HG03175 (cell line): ENCODE measurements around the gene DIAPH2.

Experiments used
- ATAC-seq: cut with Tn5 transposase; IDR thresholded peaks from one replicate; pipeline ENCODE4 v1.9.1; 2021; ENCODE audit warnings: mild to moderate bottlenecking, moderate library complexity; ENCODE audit not compliant: unreplicated experiment

The DIAPH2 gene

DNA sequence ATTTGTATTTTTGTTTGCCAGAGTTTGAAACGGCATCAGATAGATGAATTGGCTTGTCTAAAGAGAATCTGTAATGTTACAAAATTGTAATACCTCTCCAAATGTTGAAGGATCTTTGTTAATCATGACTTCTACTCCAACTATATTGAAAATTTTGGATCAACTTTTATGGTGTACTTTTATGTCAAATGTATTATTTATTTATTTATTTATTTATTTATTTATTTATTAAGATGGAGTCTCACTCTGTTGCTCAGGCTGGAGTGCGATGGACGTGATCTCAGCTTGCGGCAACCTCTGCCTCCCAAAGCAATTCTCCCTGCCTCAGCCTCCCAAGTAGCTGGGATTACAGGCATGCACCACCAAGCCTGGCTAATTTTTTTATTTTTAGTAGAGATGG is 235.0 kb downstream of the DIAPH2 start:
- ATAC-seq: no peak

GRCh38 chrX:96924581-96924980 is 239.9 kb downstream of the DIAPH2 start:
- no peak for ATAC-seq

DNA sequence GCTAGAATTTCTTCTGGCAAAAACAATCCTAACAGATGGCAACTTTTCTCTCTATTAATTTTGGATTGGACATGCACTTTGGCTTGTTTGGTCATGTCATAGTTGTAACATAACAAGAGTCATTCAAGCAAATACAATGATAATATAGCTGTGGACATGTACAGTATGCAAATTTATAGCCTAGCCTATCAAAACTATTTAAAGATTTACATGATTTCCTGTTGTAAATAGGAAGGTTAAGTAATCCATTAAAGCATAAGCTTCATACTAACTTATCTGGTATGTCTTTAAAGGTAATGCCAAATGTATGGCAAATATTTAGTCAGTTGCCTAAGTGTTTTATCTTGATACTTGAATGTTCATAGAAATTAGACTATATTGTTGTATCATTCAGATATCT is 244.4 kb downstream of the DIAPH2 start:
- ATAC-seq: no peak

DNA sequence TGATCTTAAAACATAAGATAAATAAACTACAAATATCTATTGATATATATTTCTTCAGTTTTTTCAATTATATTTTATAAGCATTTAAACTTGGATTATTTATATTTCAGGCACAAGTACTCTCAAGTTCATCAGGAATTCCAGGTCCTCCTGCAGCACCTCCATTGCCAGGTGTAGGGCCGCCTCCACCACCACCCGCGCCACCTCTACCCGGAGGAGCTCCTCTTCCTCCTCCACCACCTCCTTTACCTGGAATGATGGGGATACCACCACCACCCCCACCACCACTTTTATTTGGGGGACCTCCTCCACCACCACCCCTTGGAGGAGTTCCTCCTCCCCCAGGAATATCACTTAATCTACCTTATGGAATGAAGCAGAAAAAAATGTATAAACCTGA is 273.1 kb downstream of the DIAPH2 start:
- ATAC-seq: no peak

DNA sequence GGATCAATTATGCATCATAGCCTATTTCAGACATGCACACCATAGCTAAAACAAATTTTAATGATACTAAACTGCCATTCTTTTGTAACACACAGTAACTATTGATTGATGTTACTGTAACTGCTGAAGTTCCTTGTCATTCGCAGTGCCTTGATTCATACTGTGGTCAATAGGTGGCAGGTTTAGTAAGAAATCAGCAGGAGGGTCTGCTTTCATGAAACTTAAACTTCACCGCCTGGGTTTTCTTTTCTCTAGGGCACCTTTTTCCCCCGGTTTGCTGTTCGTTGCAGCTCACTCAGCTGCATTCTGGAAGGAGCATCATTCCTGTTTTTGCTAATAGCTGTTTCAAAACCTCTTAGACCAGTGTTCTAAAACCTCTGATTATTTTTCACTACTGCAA is 287.2 kb downstream of the DIAPH2 start:
- ATAC-seq: no peak

DNA sequence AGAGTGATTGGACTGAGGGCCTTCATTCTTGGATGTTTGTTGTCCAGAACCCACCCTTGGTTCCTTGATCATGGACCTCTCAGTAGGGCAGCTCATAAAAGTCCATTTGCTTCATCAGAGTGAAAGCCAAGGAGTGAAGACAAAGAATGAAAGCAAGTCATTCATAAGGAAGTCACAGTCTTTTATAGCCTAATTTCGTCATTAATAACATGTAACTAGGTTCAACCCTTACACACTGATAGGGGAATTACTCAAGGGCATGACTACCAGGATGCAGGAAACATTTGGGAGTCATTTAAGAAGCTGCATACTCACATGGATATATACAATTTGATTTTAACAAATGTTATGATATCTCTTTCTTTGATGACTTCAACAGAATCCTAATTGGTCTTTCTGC is 294.3 kb downstream of the DIAPH2 start:
- no peak for ATAC-seq

- ATAC-seq: no peak
Observed at GRCh38 chrX:96979766-96980165, 295.1 kb downstream of the DIAPH2 start.

DNA sequence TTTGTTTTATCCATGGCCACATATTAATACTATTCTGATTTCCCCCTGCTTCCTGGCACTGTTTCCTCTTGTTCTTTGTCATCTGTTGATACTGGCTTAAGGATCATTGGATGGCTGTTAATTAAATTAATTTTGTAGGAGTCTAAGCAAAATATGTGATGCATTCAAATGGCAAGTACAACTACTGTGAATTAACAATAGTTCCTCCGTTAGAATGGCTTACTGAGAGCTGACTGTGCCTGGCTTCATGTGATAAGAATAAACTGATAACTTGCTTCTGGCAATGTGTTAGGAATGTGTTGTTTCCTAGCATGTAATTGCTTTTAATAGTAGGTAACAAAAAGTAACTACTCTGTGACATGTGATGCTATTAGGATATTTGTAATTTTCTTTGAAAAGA is 297.5 kb downstream of the DIAPH2 start:
- ATAC-seq: no peak

DNA sequence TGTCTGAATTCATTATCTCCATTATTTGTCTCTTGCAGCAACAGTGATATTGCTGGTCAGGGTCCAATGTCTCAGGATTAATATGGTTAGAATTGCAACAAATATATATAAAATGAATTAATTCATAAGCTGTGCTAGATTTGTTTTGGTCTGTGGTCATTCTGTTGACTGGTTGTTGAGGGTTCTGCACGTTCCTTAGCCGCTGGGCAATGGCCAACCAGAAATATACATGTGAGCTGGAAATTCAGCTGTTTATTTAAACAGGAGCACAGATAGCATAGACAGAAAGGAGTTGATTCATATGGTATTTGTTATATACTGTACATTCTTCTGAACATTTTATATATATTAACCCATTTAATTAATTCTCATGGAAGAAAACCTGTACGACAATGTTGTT is 299.9 kb downstream of the DIAPH2 start:
- ATAC-seq: no peak

DNA sequence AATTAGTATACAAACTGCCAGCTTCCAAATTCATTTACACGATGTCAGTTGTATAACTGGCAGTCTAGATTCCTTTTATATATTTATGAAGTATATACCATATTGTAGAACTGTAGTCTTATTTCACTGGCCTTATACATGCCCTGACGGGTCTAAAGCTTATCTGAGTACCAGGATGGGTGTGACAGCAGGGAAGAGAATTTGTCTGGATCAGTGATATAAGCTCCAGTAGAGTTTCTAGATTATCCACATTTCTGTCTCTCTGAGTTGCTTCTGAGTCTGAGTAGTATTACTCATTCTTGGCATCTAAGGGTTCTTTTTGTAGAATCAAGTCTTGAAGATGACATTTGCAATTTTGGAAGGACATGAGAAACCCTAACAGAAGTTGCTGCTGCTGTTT is 300.4 kb downstream of the DIAPH2 start:
- no peak for ATAC-seq

DNA sequence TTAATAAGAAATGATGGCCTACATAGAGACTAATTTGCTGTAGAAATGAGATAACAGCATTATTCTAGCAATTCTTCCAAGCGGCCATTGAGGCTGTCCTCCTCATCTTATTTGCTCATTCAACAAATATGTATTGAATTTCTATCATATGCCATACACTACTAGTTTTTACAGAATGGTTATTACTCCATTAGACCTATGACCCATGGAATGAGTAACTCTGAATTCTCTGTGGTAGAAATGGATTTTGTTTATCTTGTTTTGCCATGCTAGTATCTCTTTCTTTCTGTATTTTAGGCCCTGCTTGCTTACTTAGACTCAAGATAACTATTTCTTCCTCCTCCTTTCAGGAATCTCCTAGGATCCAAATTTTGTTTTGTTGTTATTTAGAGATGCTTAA is 302.6 kb downstream of the DIAPH2 start:
- ATAC-seq: no peak

DNA sequence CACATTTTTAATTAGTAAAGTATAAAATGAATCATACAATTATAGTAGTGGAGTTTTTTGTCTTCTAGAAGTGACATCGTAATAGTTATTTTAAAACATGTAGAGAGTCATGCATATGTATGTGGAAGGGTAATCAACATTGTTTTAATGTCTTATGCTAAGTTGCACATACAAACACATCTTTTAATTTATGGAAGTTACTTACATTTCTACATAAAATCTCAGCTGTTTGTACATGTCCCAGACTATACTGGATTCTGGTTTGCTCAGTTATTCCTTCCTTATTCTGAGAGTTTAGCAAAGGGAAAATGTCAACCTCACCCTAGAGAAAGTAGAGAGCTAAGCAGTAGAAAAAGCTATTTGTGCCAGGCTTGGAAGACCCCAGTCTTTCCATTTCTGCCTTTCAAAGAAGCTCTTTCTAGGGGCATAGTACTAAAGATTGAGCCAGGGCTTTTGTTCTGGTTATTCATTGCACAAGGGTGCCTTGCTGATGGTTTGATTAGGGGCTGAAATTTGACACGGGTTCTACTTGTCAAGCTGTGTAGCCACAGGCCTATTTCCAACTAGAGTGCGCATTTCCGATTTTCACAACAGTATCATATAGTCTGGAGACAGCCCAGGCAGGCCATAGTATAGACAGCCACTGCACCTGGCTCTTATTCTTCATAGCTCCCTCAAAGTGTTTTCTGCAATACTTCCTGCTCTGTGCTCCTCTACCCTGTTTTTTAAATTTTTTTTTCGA is 305.4 kb downstream of the DIAPH2 start:
- no peak for ATAC-seq

DNA sequence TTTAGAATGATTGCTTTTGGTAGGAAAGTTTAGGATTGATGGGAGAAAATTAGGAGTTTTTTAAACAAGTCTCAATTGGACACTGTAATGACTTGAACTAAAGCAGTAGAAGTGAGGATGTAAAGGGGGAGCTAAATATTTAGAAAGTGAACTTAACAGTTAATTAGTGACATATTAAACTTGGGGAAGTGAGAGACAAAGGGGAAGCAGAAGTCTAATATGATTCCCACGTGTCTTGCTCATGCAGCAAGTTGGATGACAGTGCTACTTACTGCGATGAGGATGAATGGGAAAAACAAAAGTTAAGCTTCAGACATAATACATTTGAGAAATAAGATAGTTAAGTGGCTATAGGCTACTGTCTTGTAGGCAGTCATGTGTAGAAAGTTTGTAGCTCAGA is 309.5 kb downstream of the DIAPH2 start:
- no peak for ATAC-seq

DNA sequence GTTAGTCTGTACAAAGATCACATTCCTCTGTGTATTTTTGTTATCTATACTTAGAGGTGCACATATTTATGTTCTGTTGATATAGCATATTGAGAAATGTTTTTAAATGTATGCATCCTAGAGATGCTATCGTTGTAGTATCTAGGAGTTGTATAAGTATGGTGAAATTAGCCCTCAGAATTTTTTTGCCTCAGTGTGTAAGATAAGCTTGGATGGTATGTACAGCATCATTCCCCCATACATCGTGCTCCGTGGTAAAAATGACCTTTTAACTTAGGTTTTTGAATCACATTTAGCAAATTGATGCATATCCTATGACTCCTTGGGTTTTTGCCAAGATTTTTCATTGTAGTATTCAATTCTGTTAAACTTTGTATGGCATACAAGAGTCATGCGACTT is 312.6 kb downstream of the DIAPH2 start:
- ATAC-seq: no peak

DNA sequence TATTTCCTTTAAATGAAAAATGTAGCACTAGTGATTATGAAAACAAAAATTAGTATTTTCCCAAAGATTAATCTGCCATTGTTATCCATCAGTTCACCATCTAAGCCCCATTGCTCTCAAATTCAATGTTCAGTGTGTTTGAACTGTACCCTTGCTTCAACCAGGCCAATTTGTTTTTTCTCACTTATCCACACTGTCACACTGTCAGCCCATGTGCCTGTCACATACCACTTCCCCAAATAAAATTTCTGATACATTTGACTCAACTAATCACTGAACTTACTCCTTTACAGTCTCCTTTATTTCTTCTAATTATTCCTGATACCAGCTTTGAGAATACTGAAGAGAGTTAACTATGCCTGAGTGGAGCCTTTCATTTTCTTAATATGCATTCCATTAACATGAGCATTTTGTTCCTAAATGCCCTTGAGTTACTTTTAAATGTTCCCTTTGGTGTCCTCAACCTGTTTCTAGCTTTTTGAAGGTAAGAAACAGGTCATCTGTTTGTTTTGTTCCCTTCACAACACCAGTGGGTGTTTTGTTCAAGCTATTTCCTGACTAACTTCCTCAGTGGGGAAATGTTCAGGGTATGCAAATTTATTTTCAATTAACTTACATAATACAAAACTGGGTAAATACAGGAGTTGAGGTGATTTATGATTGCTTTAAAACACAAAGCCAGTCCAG is 316.2 kb downstream of the DIAPH2 start:
- ATAC-seq: no peak

DNA sequence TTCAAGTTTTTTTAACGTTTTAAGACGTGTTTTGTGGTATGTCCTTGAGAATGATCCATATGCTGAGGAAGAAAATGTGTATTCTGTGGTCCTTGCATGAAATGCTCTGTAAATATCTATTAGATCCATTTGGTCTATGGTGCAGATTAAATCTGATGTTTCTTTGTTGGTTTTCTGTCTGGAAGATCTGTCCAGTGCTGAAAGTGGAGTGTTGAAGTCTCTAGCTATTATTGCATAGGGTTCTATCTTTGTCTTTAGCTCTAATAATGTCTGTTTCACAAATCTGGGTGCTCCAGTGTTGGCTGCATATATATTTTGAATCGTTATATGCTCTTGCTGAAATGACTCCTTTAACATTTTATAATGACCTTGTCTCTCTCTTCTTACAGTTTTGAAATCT is 321.5 kb downstream of the DIAPH2 start:
- no peak for ATAC-seq

DNA sequence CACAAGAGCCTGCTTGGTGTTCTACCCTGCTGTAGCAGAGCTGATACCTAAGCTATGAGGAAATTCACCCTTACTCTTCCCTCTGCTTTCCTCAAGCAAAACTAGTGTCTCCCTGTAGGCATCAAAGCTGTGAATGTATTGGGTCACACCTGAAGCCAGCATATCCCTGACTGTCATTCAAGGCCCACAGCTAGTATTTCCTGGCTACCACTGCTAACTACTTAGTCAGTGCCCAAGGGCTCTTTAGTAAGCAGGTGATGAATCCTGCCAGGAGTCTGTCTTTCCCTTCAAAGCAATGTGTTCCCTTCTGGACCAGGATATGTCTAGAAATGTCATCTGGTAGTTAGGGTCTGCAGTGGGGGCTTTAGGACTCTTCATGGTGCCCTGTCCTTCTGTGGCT is 324.7 kb downstream of the DIAPH2 start:
- ATAC-seq: no peak

- ATAC-seq: no peak
Observed at GRCh38 chrX:97011540-97011939, 326.9 kb downstream of the DIAPH2 start.

- no peak for ATAC-seq
Observed at GRCh38 chrX:97016106-97016505, 331.5 kb downstream of the DIAPH2 start.

DNA sequence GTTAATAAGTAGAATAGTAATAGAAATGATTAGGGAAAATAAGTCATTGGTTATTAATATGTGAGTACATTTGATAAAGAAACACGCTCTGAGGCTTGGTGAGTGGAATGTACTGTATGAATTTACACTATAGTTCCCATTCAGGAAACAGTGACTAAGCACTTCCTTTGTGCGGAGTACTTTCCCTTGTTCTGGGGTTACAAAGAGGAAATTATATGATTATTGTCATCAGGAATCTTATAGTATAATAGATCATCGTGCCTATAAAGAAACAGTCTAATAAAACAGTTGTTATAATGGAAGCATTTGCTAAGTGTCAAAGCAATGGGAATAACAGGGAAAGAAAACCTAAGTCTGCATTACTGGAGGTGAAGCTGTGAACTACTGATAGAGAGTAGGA is 337.0 kb downstream of the DIAPH2 start:
- no peak for ATAC-seq

GRCh38 chrX:97026406-97026805 is 341.8 kb downstream of the DIAPH2 start:
- ATAC-seq: no peak

- ATAC-seq: no peak
Observed at GRCh38 chrX:97027384-97027922, 342.8 kb downstream of the DIAPH2 start.
